Measurements from ENCODE around the gene FOXA1. TPM values are rescaled to one million over a fixed set of nuclear protein-coding genes. Genes with fewer than 3 reads are reported as not detected.

Gene FOXA1
- total RNA-seq, 4 donors from 2014 or later = 7.4 to 24.6 (median 21.4) TPM

DNA sequence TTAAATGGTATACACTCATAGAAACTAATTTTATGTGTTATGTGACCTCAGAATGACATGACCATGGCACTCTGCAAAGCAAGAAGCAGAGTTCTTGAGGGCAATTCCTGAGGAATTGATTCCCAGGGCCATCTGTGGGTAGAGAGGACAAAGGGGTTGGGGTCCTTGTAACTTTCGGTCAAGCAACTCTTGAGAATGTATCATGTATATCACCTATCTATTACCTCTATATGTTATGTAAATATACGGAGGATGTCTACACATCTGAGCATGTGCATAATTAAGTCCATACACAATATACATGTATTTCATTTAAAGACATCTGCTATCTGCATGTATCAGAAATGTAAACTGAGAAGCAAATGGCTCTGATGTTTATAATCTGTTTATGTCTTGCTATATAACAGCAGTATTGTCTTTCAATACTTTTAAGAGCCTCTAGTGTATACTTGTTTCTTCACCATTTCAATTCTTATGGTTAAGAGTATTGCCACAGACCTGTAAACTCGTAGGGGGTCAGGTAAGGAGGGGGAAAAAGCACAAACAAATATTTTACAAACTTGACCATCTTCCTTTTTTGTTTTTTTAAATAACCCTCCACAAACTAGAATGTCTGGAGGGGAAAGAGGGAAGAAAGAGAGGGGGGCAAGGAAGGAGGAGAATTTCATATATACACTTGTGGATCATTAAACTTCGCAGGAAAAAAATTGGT lies 4.5 kb downstream of the FOXA1 start:
- peaks cover 0 to 5% (median 0%) of the 10 kb centered on the region in 4 donors for H3K4me1 ChIP-seq
- TF ChIP-seq, protein P1, sequence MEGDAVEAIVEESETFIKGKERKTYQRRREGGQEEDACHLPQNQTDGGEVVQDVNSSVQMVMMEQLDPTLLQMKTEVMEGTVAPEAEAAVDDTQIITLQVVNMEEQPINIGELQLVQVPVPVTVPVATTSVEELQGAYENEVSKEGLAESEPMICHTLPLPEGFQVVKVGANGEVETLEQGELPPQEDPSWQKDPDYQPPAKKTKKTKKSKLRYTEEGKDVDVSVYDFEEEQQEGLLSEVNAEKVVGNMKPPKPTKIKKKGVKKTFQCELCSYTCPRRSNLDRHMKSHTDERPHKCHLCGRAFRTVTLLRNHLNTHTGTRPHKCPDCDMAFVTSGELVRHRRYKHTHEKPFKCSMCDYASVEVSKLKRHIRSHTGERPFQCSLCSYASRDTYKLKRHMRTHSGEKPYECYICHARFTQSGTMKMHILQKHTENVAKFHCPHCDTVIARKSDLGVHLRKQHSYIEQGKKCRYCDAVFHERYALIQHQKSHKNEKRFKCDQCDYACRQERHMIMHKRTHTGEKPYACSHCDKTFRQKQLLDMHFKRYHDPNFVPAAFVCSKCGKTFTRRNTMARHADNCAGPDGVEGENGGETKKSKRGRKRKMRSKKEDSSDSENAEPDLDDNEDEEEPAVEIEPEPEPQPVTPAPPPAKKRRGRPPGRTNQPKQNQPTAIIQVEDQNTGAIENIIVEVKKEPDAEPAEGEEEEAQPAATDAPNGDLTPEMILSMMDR (IDR thresholded peaks at IDR 0.05) = no peak
- no peak for TF ChIP-seq POLR2A (IDR thresholded peaks at IDR 0.05)
- H3K36me3 ChIP-seq = no peaks in the 10 kb centered on the region
- DNase-seq = no peak
- no peaks in the 10 kb centered on the region for H3K9me3 ChIP-seq
- peak overlapping the region in 2 of 4 donors; percentile 59 to 77 for H3K27ac ChIP-seq
- H3K27me3 ChIP-seq = peaks cover 0 to 36% of the 10 kb centered on the region in 2 donors
- H3K4me3 ChIP-seq = peak overlapping the region in 2 of 4 donors; percentile 54 to 70

GRCh38 chr14:37589715-37590427 lies 5.2 kb downstream of the FOXA1 start:
- Histone ChIP-seq H3K36me3 (no peaks in the 10 kb centered on the region), H3K27me3 (peaks cover 0 to 40% of the 10 kb centered on the region in 2 donors), H3K4me3 (peak overlapping the region in 2 of 4 donors; percentile 54 to 70), H3K27ac (peak overlapping the region in 1 of 4 donors; percentile 77), H3K4me1 (peaks cover 0 to 3% (median 0%) of the 10 kb centered on the region in 4 donors), H3K9me3 (no peaks in the 10 kb centered on the region)
- no peak for TF ChIP-seq POLR2A (IDR thresholded peaks at IDR 0.05)
- TF ChIP-seq, protein P1 (IDR thresholded peaks at IDR 0.05) = no peak
- DNase-seq = no peak

DNA sequence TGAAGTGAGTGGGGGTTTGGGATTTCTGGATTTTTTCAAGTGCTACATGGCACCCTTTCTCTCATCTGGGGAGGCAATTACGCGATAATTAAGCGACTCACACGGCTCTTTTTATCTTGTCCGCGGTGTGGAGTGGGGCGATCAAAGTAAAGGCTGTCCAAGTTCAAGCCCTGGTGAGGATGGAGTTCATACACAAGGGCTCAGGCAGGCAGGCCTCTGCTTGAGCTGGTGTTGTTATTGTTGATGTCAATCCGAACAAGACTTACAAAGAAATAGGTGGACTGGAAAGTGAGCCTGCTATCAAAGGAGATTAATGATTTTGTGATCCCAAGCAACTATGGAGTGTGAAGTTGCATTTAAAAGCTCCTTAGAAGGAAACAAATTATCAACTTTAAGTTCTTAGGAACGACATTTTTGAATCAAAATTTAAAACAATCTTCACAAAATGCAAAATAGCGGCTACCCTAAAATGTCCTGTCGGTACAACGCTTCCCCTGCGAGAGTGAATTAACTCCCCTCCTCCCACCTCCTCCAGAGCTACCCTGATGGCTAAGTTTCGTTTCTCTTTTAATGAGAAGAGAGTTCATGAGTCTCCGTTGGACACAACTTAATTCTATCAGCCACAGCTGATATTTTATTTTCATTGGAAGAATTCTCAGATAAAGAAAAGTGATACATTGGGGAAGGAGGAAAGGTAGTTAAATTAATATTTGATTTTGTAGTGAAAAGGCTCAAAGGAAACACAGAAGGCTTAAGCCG lies 5.9 kb downstream of the FOXA1 start:
- Histone ChIP-seq H3K27me3 (peaks cover 0 to 42% of the 10 kb centered on the region in 2 donors), H3K9me3 (no peaks in the 10 kb centered on the region), H3K4me1 (peaks cover 0 to 10% (median 0%) of the 10 kb centered on the region in 4 donors), H3K27ac (peak overlapping the region in 3 of 4 donors; percentile 71 to 81 (median 73)), H3K36me3 (no peaks in the 10 kb centered on the region), H3K4me3 (peak overlapping the region in 3 of 4 donors; percentile 12 to 59 (median 54))
- TF ChIP-seq POLR2A (IDR thresholded peaks at IDR 0.05) = no peak
- TF ChIP-seq, protein P1 (IDR thresholded peaks at IDR 0.05) = no peak
- DNase-seq = no peak

DNA sequence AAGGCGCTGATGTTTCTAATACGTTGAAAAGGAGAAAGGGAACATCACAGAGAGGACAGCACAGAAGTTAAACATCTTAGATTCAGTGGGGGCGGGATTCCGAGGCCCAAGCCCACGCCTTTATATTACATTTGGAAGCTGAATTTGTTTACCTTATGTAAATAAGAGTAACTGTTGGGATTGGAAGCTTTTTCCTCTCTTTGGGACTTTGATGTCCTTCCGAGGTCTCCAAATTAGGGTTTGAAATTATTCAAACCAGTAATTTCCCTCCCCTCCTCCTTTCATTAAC lies 6.4 kb downstream of the FOXA1 start:
- H3K9me3 ChIP-seq = no peaks in the 10 kb centered on the region
- DNase-seq = no peak
- H3K4me1 ChIP-seq = peaks cover 0 to 10% (median 0%) of the 10 kb centered on the region in 4 donors
- TF ChIP-seq, protein P1 (IDR thresholded peaks at IDR 0.05) = no peak
- TF ChIP-seq POLR2A (IDR thresholded peaks at IDR 0.05) = no peak
- H3K4me3 ChIP-seq = peak overlapping the region in 3 of 4 donors; percentile 12 to 59 (median 54)
- H3K27ac ChIP-seq = peak overlapping the region in 3 of 4 donors; percentile 71 to 81 (median 73)
- no peaks in the 10 kb centered on the region for H3K36me3 ChIP-seq
- H3K27me3 ChIP-seq = peaks cover 0 to 47% of the 10 kb centered on the region in 2 donors

GRCh38 chr14:37587881-37588666 lies 7.0 kb downstream of the FOXA1 start:
- peak overlapping the region in 3 of 4 donors; percentile 71 to 81 (median 73) for H3K27ac ChIP-seq
- TF ChIP-seq, protein P1 (IDR thresholded peaks at IDR 0.05) = no peak
- no peak for TF ChIP-seq POLR2A (IDR thresholded peaks at IDR 0.05)
- H3K36me3 ChIP-seq = no peaks in the 10 kb centered on the region
- H3K9me3 ChIP-seq = no peaks in the 10 kb centered on the region
- peak overlapping the region in 3 of 4 donors; percentile 12 to 59 (median 54) for H3K4me3 ChIP-seq
- peaks cover 0 to 10% (median 0%) of the 10 kb centered on the region in 4 donors for H3K4me1 ChIP-seq
- peaks cover 0 to 49% of the 10 kb centered on the region in 2 donors for H3K27me3 ChIP-seq
- peak in 1 of 3 donors; percentile 77 for DNase-seq
